Activated CD8-positive, alpha-beta memory T cell treated with anti-CD3 and anti-CD28 coated beads for 24 hours (primary cell): Measurements from ENCODE around the gene KASH5.
A peak's percentile ranks its signal among the peaks of the same experiment; 100 is the strongest.

Experiments
- DNase-seq: peaks from one replicate; pipeline ENCODE4 v3.0.0-alpha.2; 2020

KASH5 gene

GRCh38 chr19:49422407-49423070, 34.5 kb downstream of the KASH5 start:
- DNase-seq = no peak

GRCh38 chr19:49423071-49423984, 35.3 kb downstream of the KASH5 start, which contains the start of gene PTH2:
TSS of gene PTH2 (minus strand) at chr19:49423441. CDS start at chr19:49423339, 102 bp downstream.
- DNase-seq = no peak

GRCh38 chr19:49423985-49424303, 35.9 kb downstream of the KASH5 start:
- DNase-seq = no peak

- DNase-seq = no peak
These were observed 37.1 kb downstream of the KASH5 start, which contains the start of gene GFY for GRCh38 chr19:49425178-49425577. TSS of gene GFY (plus strand) at chr19:49425388. CDS start at chr19:49426431, 1,043 bp downstream.

GRCh38 chr19:49425922-49426592, 38.0 kb downstream of the KASH5 start:
- no peak for DNase-seq

GRCh38 chr19:49427339-49427738, 39.3 kb downstream of the KASH5 start:
- DNase-seq = no peak

- DNase-seq = no peak
These were observed 40.0 kb downstream of the KASH5 start for GRCh38 chr19:49427855-49428546.

GRCh38 chr19:49428547-49429451, 40.8 kb downstream of the KASH5 start:
- no peak for DNase-seq

GRCh38 chr19:49430172-49430677, 42.2 kb downstream of the KASH5 start:
- no peak for DNase-seq

GRCh38 chr19:49430678-49431329, 42.8 kb downstream of the KASH5 start:
- DNase-seq = no peak

- DNase-seq = no peak
These were observed 43.3 kb downstream of the KASH5 start for GRCh38 chr19:49431330-49431749.

GRCh38 chr19:49432141-49433073, 44.4 kb downstream of the KASH5 start:
- no peak for DNase-seq

- no peak for DNase-seq
These were observed 45.3 kb downstream of the KASH5 start for GRCh38 chr19:49433240-49433901.

- no peak for DNase-seq
These were observed 47.0 kb downstream of the KASH5 start for GRCh38 chr19:49434907-49435583.

- DNase-seq = no peak
These were observed 47.6 kb downstream of the KASH5 start for GRCh38 chr19:49435670-49436069.

- peak; percentile 78 for DNase-seq
These were observed 48.5 kb downstream of the KASH5 start for GRCh38 chr19:49436381-49437017.

GRCh38 chr19:49437231-49437630, 49.2 kb downstream of the KASH5 start:
- DNase-seq = no peak

GRCh38 chr19:49438261-49438660, 50.2 kb downstream of the KASH5 start:
- no peak for DNase-seq
